ENCODE data around the gene DAAM2.
A peak's percentile ranks its signal among the peaks of the same experiment; 100 is the strongest.

Gene DAAM2

GRCh38 chr6:39910744-39911143, 118.6 kb downstream of the DAAM2 start:
- H3K27me3 Mint-ChIP-seq: no peaks in the 10 kb centered on the region
- no peak overlapping the region for H3K4me3 Mint-ChIP-seq
- peaks cover 2% of the 10 kb centered on the region for H3K36me3 Mint-ChIP-seq
- H3K4me1 Mint-ChIP-seq: no peaks in the 10 kb centered on the region
- no peak overlapping the region for H3K27ac Mint-ChIP-seq
- no peaks in the 10 kb centered on the region for H3K9me3 Mint-ChIP-seq

- H3K27me3 Mint-ChIP-seq: no peaks in the 10 kb centered on the region
- peaks cover 2% of the 10 kb centered on the region for H3K36me3 Mint-ChIP-seq
- no peaks in the 10 kb centered on the region for H3K9me3 Mint-ChIP-seq
- H3K27ac Mint-ChIP-seq: no peak overlapping the region
- H3K4me1 Mint-ChIP-seq: no peaks in the 10 kb centered on the region
- no peak overlapping the region for H3K4me3 Mint-ChIP-seq
Measured at GRCh38 chr6:39911513-39912125, 119.4 kb downstream of the DAAM2 start.

- Mint-ChIP-seq H3K4me1 (no peaks in the 10 kb centered on the region), H3K36me3 (peaks cover 2% of the 10 kb centered on the region), H3K27me3 (no peaks in the 10 kb centered on the region), H3K9me3 (no peaks in the 10 kb centered on the region), H3K27ac (no peak overlapping the region), H3K4me3 (no peak overlapping the region)
Measured at GRCh38 chr6:39912446-39912845, 120.3 kb downstream of the DAAM2 start.

GRCh38 chr6:39913391-39913916, 121.3 kb downstream of the DAAM2 start:
- no peaks in the 10 kb centered on the region for H3K4me1 Mint-ChIP-seq
- H3K36me3 Mint-ChIP-seq: peaks cover 2% of the 10 kb centered on the region
- H3K27ac Mint-ChIP-seq: no peak overlapping the region
- no peaks in the 10 kb centered on the region for H3K27me3 Mint-ChIP-seq
- H3K9me3 Mint-ChIP-seq: no peaks in the 10 kb centered on the region
- no peak overlapping the region for H3K4me3 Mint-ChIP-seq

- Mint-ChIP-seq H3K9me3 (no peaks in the 10 kb centered on the region), H3K36me3 (peaks cover 2% of the 10 kb centered on the region), H3K4me3 (no peak overlapping the region), H3K4me1 (no peaks in the 10 kb centered on the region), H3K27ac (no peak overlapping the region), H3K27me3 (no peaks in the 10 kb centered on the region)
Measured at GRCh38 chr6:39914239-39914638, 122.1 kb downstream of the DAAM2 start.

GRCh38 chr6:39915866-39916265, 123.7 kb downstream of the DAAM2 start:
- H3K36me3 Mint-ChIP-seq: peaks cover 2% of the 10 kb centered on the region
- H3K4me3 Mint-ChIP-seq: no peak overlapping the region
- no peak overlapping the region for H3K27ac Mint-ChIP-seq
- no peaks in the 10 kb centered on the region for H3K27me3 Mint-ChIP-seq
- no peaks in the 10 kb centered on the region for H3K4me1 Mint-ChIP-seq
- no peaks in the 10 kb centered on the region for H3K9me3 Mint-ChIP-seq

- Mint-ChIP-seq H3K4me3 (no peak overlapping the region), H3K4me1 (no peaks in the 10 kb centered on the region), H3K9me3 (no peaks in the 10 kb centered on the region), H3K27me3 (no peaks in the 10 kb centered on the region), H3K36me3 (peaks cover 4% of the 10 kb centered on the region), H3K27ac (no peak overlapping the region)
Measured at GRCh38 chr6:39917329-39917728, 125.2 kb downstream of the DAAM2 start.

- H3K4me1 Mint-ChIP-seq: peaks cover 4% of the 10 kb centered on the region
- no peaks in the 10 kb centered on the region for H3K27me3 Mint-ChIP-seq
- no peak overlapping the region for H3K4me3 Mint-ChIP-seq
- peaks cover 4% of the 10 kb centered on the region for H3K36me3 Mint-ChIP-seq
- no peaks in the 10 kb centered on the region for H3K9me3 Mint-ChIP-seq
- H3K27ac Mint-ChIP-seq: no peak overlapping the region
Measured at GRCh38 chr6:39917981-39918380, 125.8 kb downstream of the DAAM2 start.

GRCh38 chr6:39918831-39919230, 126.7 kb downstream of the DAAM2 start:
- Mint-ChIP-seq H3K36me3 (peaks cover 4% of the 10 kb centered on the region), H3K4me1 (peaks cover 4% of the 10 kb centered on the region), H3K27me3 (no peaks in the 10 kb centered on the region), H3K9me3 (no peaks in the 10 kb centered on the region), H3K4me3 (no peak overlapping the region), H3K27ac (no peak overlapping the region)

GRCh38 chr6:39920157-39920556, 128.0 kb downstream of the DAAM2 start:
- Mint-ChIP-seq H3K9me3 (no peaks in the 10 kb centered on the region), H3K4me3 (no peak overlapping the region), H3K27me3 (no peaks in the 10 kb centered on the region), H3K36me3 (peaks cover 4% of the 10 kb centered on the region), H3K27ac (no peak overlapping the region), H3K4me1 (peaks cover 4% of the 10 kb centered on the region)

GRCh38 chr6:39922821-39923220, 130.6 kb downstream of the DAAM2 start:
- Mint-ChIP-seq H3K36me3 (peaks cover 4% of the 10 kb centered on the region), H3K27me3 (no peaks in the 10 kb centered on the region), H3K27ac (no peak overlapping the region), H3K9me3 (peaks cover 5% of the 10 kb centered on the region), H3K4me1 (peaks cover 9% of the 10 kb centered on the region), H3K4me3 (no peak overlapping the region)

- H3K27ac Mint-ChIP-seq: no peak overlapping the region
- H3K4me1 Mint-ChIP-seq: peaks cover 9% of the 10 kb centered on the region
- H3K9me3 Mint-ChIP-seq: peaks cover 5% of the 10 kb centered on the region
- H3K36me3 Mint-ChIP-seq: peaks cover 4% of the 10 kb centered on the region
- no peak overlapping the region for H3K4me3 Mint-ChIP-seq
- no peaks in the 10 kb centered on the region for H3K27me3 Mint-ChIP-seq
Measured at GRCh38 chr6:39923394-39923793, 131.2 kb downstream of the DAAM2 start.

GRCh38 chr6:39923861-39924260, 131.7 kb downstream of the DAAM2 start:
- Mint-ChIP-seq H3K9me3 (peaks cover 5% of the 10 kb centered on the region), H3K36me3 (peaks cover 4% of the 10 kb centered on the region), H3K27me3 (no peaks in the 10 kb centered on the region), H3K4me1 (peaks cover 9% of the 10 kb centered on the region), H3K27ac (no peak overlapping the region), H3K4me3 (no peak overlapping the region)

- Mint-ChIP-seq H3K27me3 (peaks cover under 1% of the 10 kb centered on the region), H3K36me3 (peaks cover 4% of the 10 kb centered on the region), H3K4me1 (peaks cover 9% of the 10 kb centered on the region), H3K4me3 (no peak overlapping the region), H3K9me3 (peaks cover 5% of the 10 kb centered on the region), H3K27ac (no peak overlapping the region)
Measured at GRCh38 chr6:39924283-39924682, 132.1 kb downstream of the DAAM2 start.

GRCh38 chr6:39925191-39925930, 133.2 kb downstream of the DAAM2 start:
- H3K27ac Mint-ChIP-seq: no peak overlapping the region
- peaks cover 4% of the 10 kb centered on the region for H3K36me3 Mint-ChIP-seq
- H3K4me3 Mint-ChIP-seq: no peak overlapping the region
- peaks cover 1% of the 10 kb centered on the region for H3K27me3 Mint-ChIP-seq
- peaks cover 9% of the 10 kb centered on the region for H3K4me1 Mint-ChIP-seq
- peaks cover 5% of the 10 kb centered on the region for H3K9me3 Mint-ChIP-seq

GRCh38 chr6:39925931-39926290, 133.7 kb downstream of the DAAM2 start:
- H3K27me3 Mint-ChIP-seq: peaks cover 1% of the 10 kb centered on the region
- H3K27ac Mint-ChIP-seq: peak overlapping the region; percentile 80
- H3K9me3 Mint-ChIP-seq: peaks cover 5% of the 10 kb centered on the region
- peaks cover 9% of the 10 kb centered on the region for H3K4me1 Mint-ChIP-seq
- H3K4me3 Mint-ChIP-seq: no peak overlapping the region
- H3K36me3 Mint-ChIP-seq: peaks cover 4% of the 10 kb centered on the region
